ENCODE data around the gene ZNF865.

ZNF865 gene

DNA sequence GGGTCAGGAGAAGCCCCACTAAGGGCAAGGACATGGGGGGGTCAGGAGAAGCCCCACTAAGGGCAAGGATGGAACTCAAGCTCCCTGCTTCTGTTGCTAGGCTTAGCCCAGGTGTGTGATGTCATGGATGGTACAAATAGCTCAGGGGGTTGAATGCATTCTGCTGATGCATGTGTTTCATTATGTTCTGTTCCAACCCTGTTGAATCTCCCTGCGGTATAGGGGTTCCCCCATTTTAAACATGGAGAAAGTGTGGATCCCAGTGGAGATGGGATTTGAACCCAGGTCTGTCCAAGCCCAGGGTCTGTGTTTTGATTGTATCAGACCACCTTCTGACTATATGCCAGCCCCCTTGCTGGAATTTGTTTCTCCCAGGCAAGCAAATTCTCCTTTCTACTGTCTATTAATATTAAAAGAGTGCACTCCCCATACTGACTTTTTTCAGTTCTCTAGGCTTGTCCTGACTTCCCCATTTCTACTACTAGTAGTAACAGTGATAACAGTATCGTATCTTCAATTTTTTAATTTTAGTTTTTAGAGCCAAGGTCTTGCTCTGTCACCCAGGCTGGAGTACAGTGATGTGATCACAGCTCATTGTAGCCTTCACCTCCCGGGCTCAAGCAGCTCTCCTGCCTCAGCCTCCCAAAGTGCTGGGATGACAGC is 6.7 kb downstream of the ZNF865 start:
- no peak for DNase-seq (ENCODE audit: low spot score)
- in situ Hi-C loops (cut with MboI; ENCODE audit: low pct_unique_long_range_greater_than_20kb, low sequenced_read_pairs, unreplicated experiment): loop anchor here (25.0 kb wide), 1 partner anchor 1150 kb away; the partner anchor contains the start of genes CDC42EP5 and LENG9
- TF ChIP-seq CTCF (IDR thresholded peaks at IDR 0.05; ENCODE audit: extremely low read depth, insufficient read depth, missing control alignments): no peak

GRCh38 chr19:55613396-55613795 is 7.9 kb downstream of the ZNF865 start:
- in situ Hi-C loops (cut with MboI; ENCODE audit: low pct_unique_long_range_greater_than_20kb, low sequenced_read_pairs, unreplicated experiment): loop anchor here (25.0 kb wide), 1 partner anchor 1151 kb away; the partner anchor contains the start of genes CDC42EP5 and LENG9
- TF ChIP-seq CTCF (IDR thresholded peaks at IDR 0.05; ENCODE audit: extremely low read depth, insufficient read depth, missing control alignments): no peak
- DNase-seq (ENCODE audit: low spot score): no peak

- in situ Hi-C loops (cut with MboI; ENCODE audit: low pct_unique_long_range_greater_than_20kb, low sequenced_read_pairs, unreplicated experiment): loop anchor here (25.0 kb wide), 1 partner anchor 1152 kb away; the partner anchor contains the start of genes CDC42EP5 and LENG9
- DNase-seq (ENCODE audit: low spot score): no peak
- no peak for TF ChIP-seq CTCF (IDR thresholded peaks at IDR 0.05; ENCODE audit: extremely low read depth, insufficient read depth, missing control alignments)
Observed at GRCh38 chr19:55613930-55614710, 8.7 kb downstream of the ZNF865 start.

GRCh38 chr19:55614711-55615542 is 9.5 kb downstream of the ZNF865 start:
- no peak for TF ChIP-seq CTCF (IDR thresholded peaks at IDR 0.05; ENCODE audit: extremely low read depth, insufficient read depth, missing control alignments)
- DNase-seq (ENCODE audit: low spot score): no peak
- in situ Hi-C loops (cut with MboI; ENCODE audit: low pct_unique_long_range_greater_than_20kb, low sequenced_read_pairs, unreplicated experiment): loop anchor here (25.0 kb wide), 1 partner anchor 1153 kb away; the partner anchor contains the start of genes CDC42EP5 and LENG9

- no peak for TF ChIP-seq CTCF (IDR thresholded peaks at IDR 0.05; ENCODE audit: extremely low read depth, insufficient read depth, missing control alignments)
- in situ Hi-C loops (cut with MboI; ENCODE audit: low pct_unique_long_range_greater_than_20kb, low sequenced_read_pairs, unreplicated experiment): loop anchor here (25.0 kb wide), 1 partner anchor 1153 kb away; the partner anchor contains the start of genes CDC42EP5 and LENG9
- DNase-seq (ENCODE audit: low spot score): no peak
Observed at GRCh38 chr19:55615543-55616394, 10.3 kb downstream of the ZNF865 start.

Data from GM13977 (cell line).